SK-N-SH treated with all-trans-retinoic acid at 6 μM for 48 hours (cell line): ENCODE results near the gene NTM.

Experiments
- PATZ1 ChIP-seq: fragments of 250-450 bp; sonication (Bioruptor Pico); IDR thresholded peaks from 2 replicates; pipeline ENCODE4 v1.8.0; 2020; ENCODE audit warnings: mild to moderate bottlenecking, moderate library complexity, borderline replicate concordance
- ZNF8 ChIP-seq: fragments of 450-650 bp; formaldehyde crosslinking; IDR thresholded peaks from 2 replicates; pipeline ENCODE4 v1.5.0; 2020; ENCODE audit warnings: mild to moderate bottlenecking, moderate library complexity

- TF ChIP-seq PATZ1 (CRISPR knock-in tag) (no peak), ZNF8 (CRISPR knock-in tag) (no peak)
Observed at GRCh38 chr11:131441051-131441810, 70.8 kb downstream of the NTM start.
